Effector memory CD4-positive, alpha-beta T cell (primary cell): ENCODE results near the gene NQO2.
"Not testable (repeated sequence)": the region's sequence is repeated elsewhere in the genome, so short reads cannot be mapped to it uniquely, and the experiment has no call there.

ENCODE experiments used
- DNase-seq, 3 donors: peaks; one replicate each; pipeline ENCODE4 v3.0.0-alpha.2; 2020
- H3K27ac ChIP-seq: 2 replicates; pipeline ENCODE4 v1.7.0; 2013; ENCODE audit warnings: mild to moderate bottlenecking, low read length, moderate library complexity; ENCODE audit not compliant: insufficient read depth, poor library complexity, severe bottlenecking
- H3K27me3 ChIP-seq: replicated peaks from 2 replicates; pipeline ENCODE4 v1.7.0; 2013; ENCODE audit warnings: mild to moderate bottlenecking, low read length; ENCODE audit not compliant: insufficient read depth, control insufficient read depth, poor library complexity, severe bottlenecking
- H3K36me3 ChIP-seq: 2 replicates; pipeline ENCODE4 v1.7.0; 2013; ENCODE audit warnings: mild to moderate bottlenecking, low read length, moderate library complexity; ENCODE audit not compliant: control insufficient read depth, insufficient read depth
- H3K4me1 ChIP-seq: 2 replicates; pipeline ENCODE4 v1.7.0; 2013; ENCODE audit warnings: low read length, mild to moderate bottlenecking; ENCODE audit not compliant: control insufficient read depth, insufficient read depth, poor library complexity, severe bottlenecking
- H3K4me3 ChIP-seq: 2 replicates; pipeline ENCODE4 v1.7.0; 2013; ENCODE audit warnings: low read length, low read depth, mild to moderate bottlenecking; ENCODE audit not compliant: insufficient read depth, poor library complexity, severe bottlenecking
- H3K9me3 ChIP-seq: 2 replicates; pipeline ENCODE4 v1.7.0; 2013; ENCODE audit warnings: mild to moderate bottlenecking, low read length, moderate library complexity; ENCODE audit not compliant: control insufficient read depth

NQO2 gene

DNA sequence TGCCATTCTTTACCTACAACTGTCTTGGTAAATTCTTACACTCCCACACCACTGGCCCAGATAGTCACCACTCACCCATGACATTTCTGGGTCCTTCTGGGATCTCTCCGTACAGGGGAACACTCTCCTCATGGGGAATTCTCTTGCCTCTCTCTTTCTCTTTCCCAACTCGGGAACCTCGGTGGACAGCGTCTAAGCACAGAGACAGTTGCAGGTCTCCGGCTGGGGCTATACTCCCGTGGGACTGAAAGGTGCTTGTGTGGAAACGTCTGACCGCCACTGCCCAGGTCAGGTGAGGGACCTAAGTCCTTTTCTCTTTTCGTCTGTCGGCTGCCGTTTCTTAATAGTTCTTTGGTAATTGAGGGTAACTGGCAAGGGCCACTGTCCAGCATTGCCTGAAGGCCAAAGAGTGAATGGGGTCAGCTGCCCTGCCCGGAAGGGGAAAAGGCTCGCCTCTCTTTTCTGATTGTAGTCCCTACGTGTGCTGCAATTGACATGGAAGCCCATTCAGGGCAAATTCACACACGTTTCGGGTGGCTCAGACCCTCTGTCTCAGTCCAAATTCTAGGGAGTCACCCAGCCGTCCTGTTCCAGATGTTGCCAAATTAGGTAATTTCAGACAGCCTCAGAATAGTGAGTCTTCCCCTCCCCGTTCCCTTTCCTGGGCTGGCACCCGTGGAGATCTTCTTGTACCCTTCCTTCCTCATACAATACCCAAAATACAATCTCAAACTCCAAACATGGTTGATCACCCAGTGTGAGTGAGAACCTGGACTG lies 37.4 kb downstream of the NQO2 start:
- Histone ChIP-seq H3K27me3 (no peaks in the 10 kb centered on the region), H3K4me1 (no peaks in the 10 kb centered on the region), H3K36me3 (no peaks in the 10 kb centered on the region), H3K4me3 (no peak overlapping the region), H3K9me3 (no peaks in the 10 kb centered on the region), H3K27ac (no peak overlapping the region)
- no peak for DNase-seq

DNA sequence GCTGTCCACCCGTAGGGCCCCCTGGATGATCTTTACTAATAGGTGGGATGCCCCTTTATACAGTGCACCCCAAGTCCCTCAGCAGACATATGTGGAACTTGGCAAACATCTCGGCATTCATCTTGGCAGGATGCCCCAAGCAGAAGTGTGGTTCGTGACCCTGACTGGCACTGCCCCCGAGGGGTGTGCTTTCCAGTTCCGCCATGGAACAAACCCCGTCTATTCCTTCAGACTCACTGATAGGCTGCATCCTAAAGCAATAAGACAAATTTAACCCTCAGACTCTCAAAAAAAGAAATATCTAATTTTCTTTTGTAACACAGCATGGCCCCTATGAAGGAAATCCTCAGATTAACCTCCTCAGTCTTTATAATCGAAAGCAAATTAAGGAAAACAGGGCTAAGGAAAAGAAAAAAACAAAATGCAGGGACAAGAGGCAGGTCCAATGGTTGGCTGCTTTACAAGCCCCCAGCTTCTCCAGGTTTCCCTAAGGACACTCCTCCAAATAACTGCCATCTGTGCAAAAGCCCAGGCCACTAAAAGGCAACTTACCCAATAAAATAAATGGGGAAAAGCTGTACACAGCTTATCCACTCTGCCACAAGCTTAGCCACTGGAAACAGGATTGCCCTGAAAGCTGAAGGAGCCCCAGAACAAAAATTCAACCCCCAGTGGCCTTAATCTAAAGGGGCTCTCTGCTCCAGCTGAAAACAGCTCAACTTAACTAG lies 38.1 kb downstream of the NQO2 start:
- Histone ChIP-seq H3K27ac (no peak overlapping the region), H3K27me3 (no peaks in the 10 kb centered on the region), H3K36me3 (no peaks in the 10 kb centered on the region), H3K9me3 (no peaks in the 10 kb centered on the region), H3K4me3 (no peak overlapping the region), H3K4me1 (no peaks in the 10 kb centered on the region)
- DNase-seq = no peak

DNA sequence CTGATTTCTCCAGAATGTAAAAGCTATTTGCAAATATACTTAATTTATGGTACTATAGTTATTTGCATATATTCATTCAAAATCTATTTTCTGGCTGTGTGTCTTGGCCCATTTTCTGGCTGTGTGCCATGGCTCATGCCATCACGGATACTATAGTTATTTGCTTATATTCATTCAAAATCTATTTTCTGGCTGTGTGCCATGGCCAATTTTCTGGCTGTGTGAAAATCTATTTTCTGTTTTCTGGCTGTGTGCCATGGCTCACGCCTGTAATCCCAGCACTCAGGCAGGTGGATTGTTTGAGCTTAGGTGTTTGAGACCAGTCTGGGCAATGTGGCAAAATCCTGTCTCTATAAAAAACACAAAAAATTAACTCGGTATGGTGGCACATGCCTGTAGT lies 39.7 kb downstream of the NQO2 start:
- Histone ChIP-seq H3K9me3 (no peaks in the 10 kb centered on the region), H3K4me1 (no peaks in the 10 kb centered on the region), H3K36me3 (no peaks in the 10 kb centered on the region), H3K27me3 (no peaks in the 10 kb centered on the region), H3K27ac (no peak overlapping the region), H3K4me3 (no peak overlapping the region)
- no peak for DNase-seq

DNA sequence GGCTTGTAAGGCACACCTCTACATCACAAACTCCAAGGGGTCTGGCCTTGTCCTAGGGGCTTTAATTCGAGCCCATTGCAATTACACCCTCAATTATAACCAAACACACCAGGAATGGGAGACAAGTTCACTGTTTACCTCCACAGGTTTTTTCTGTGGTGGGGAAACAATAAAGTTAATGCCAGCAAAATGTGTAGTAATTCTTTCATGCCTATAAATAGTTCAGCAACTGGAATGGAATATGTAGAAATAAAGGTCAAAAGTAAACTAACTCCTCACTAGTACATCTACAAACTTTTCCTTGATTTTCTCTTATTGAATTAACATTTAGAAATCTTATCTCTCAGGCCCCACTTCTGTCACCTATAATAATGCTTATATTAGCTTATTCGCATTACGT lies 41.5 kb downstream of the NQO2 start:
- no peak for DNase-seq
- H3K4me1 ChIP-seq = no peaks in the 10 kb centered on the region
- H3K4me3 ChIP-seq = no peak overlapping the region
- no peaks in the 10 kb centered on the region for H3K9me3 ChIP-seq
- H3K27ac ChIP-seq = no peak overlapping the region
- H3K36me3 ChIP-seq = no peaks in the 10 kb centered on the region
- H3K27me3 ChIP-seq = no peaks in the 10 kb centered on the region

DNA sequence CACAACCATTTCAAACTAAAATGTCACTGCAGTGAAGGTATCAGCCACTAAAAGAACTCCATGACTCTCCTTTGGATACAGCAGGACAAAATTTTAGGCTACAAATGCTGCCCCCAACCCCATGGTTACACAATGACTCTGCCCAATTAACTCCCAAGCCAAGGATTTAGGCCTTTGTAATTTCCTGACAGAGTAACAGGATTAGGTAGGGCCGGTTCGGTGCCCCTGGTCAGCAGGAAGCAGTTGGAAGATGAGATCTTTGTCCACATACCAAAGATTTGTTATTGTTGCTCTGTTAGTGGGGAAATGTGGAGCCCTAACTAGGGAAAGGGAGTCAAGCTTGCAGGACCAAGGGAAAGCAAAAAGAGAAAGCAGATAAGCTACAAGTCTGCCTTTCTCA lies 41.9 kb downstream of the NQO2 start:
- H3K36me3 ChIP-seq = no peaks in the 10 kb centered on the region
- DNase-seq = no peak
- H3K4me3 ChIP-seq = no peak overlapping the region
- no peaks in the 10 kb centered on the region for H3K4me1 ChIP-seq
- H3K27ac ChIP-seq = no peak overlapping the region
- no peaks in the 10 kb centered on the region for H3K27me3 ChIP-seq
- no peaks in the 10 kb centered on the region for H3K9me3 ChIP-seq

DNA sequence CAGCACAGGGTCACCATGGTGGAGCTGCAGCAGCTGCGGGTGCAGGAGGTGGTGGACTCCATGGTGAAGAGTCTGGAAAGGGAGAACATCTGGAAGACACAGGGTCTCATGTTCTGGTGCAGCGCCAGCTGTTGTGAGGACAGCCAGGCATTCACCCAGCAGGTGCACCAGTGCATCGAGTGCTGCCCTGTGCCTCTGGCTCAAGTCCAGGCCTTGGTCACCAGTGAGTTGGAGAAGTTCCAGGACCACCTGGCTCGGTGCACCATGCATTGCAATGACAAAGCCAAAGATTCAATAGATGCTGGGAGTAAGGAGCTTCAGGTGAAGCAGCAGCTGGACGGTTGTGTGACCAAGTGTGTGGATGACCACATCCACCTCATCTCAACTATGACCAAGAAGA lies 45.7 kb downstream of the NQO2 start:
- H3K9me3 ChIP-seq = no peaks in the 10 kb centered on the region
- H3K4me1 ChIP-seq = no peaks in the 10 kb centered on the region
- no peak overlapping the region for H3K4me3 ChIP-seq
- no peaks in the 10 kb centered on the region for H3K36me3 ChIP-seq
- H3K27me3 ChIP-seq = no peaks in the 10 kb centered on the region
- H3K27ac ChIP-seq = no peak overlapping the region
- no peak for DNase-seq

DNA sequence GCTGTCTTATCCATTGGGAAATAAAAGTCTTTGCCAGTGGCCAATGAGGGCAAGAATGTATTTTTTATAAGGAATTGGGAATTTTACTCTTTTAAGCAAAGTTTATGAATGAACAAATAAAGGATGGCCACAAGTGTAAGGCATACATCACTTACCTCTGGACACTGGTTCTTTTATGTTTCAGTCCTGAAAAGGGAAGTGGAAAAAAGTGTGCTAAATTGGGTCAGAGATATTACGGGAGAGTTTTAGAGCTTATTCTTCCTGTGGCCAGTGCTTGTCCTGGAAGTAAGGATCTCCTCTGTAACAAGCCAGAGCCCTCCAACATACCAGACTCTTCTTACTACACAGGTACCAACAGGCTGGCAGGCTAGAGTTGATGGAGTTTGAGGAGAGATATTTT lies 46.1 kb downstream of the NQO2 start:
- H3K27me3 ChIP-seq = no peaks in the 10 kb centered on the region
- H3K9me3 ChIP-seq = no peaks in the 10 kb centered on the region
- H3K4me1 ChIP-seq = no peaks in the 10 kb centered on the region
- no peak overlapping the region for H3K4me3 ChIP-seq
- DNase-seq = no peak
- no peak overlapping the region for H3K27ac ChIP-seq
- no peaks in the 10 kb centered on the region for H3K36me3 ChIP-seq

DNA sequence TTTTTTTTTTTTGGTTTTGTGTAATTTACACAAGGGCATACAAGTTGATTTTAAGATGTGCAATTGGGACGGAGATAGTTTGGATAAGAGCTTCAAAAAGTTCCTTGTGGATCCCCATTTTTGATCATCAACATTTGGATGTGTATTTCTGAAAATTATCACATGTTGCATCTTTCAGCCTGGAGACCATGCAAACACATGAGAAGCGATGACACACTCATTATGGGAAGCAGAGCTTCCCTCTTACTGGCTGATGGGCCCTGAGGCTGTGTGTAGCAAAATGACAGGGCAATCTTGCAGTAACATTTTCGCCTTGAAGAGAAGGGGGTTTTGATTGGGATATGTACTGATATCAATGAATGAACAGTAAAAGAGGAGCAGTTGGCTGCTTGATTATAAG lies 46.6 kb downstream of the NQO2 start:
- no peaks in the 10 kb centered on the region for H3K4me1 ChIP-seq
- H3K27me3 ChIP-seq = no peaks in the 10 kb centered on the region
- no peaks in the 10 kb centered on the region for H3K36me3 ChIP-seq
- H3K27ac ChIP-seq = no peak overlapping the region
- no peak overlapping the region for H3K4me3 ChIP-seq
- no peaks in the 10 kb centered on the region for H3K9me3 ChIP-seq
- no peak for DNase-seq

DNA sequence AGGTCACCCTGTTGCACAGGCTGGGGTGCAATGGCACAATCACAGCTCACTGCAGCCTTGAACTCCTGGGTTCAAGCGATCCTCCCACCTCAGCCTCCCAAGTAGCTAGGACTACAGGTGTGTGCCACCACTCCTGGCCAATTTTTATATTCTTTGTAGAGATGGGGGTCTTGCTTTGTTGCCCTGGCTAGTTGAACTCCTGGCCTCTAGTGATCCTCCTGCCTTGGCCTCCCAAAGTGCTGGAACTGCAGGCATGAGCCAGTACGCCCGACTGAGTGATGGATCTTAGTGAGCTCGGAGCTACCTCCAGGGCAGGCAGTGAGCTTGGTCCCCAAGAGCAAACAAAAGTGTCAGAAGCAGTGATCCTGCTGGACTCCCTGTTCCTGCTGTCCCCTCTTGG lies 48.3 kb downstream of the NQO2 start:
- H3K27me3 ChIP-seq, H3K27ac ChIP-seq, H3K4me3 ChIP-seq, H3K36me3 ChIP-seq, H3K4me1 ChIP-seq, DNase-seq, H3K9me3 ChIP-seq: not testable (repeated sequence)

DNA sequence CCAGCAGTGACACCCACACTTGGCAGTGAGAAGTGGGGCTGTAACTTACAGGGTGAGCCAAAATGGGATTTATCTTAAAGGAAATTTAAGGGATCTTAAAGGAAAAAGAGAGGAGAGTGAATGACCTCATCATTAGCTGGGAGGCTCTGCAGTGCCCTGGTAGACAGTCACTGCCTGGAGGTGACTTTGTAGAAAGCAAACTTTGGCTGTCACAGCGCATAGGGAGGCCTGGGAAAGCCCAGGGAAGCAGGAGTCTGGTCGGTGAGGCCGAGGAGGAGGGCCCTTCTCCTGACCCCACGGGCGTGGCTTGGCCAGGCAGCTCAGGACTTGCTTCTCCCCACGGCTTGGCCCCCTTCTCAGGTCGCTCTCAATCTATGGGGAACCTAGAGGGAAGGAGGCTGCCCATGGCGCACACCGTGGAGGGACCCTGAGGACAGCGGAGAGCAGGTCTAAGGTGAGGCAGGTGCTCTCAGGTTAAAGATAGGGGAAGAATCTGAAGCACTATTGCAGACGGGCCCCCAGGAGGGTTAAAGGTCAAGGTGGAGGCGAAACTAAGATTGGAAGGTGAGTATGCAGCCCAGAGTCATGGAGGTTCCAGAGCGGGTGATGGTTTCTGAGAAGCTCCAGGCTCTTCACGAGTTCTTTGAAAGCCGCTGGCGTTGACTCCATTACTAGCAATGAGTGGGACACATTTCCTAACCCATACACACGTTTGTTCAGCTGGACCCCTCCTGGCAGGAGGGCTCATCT lies 53.0 kb downstream of the NQO2 start:
- no peak overlapping the region for H3K27ac ChIP-seq
- peaks cover 6% of the 10 kb centered on the region for H3K4me1 ChIP-seq
- DNase-seq = no peak
- H3K27me3 ChIP-seq = no peaks in the 10 kb centered on the region
- H3K36me3 ChIP-seq = no peaks in the 10 kb centered on the region
- peak overlapping the region; percentile 41 for H3K4me3 ChIP-seq
- H3K9me3 ChIP-seq = no peaks in the 10 kb centered on the region
